HUES64 (cell line): ENCODE results near the gene PTPRM.

ENCODE experiments used
- H3K27ac ChIP-seq: 2 replicates; pipeline ENCODE4 v1.7.0; 2013; ENCODE audit warnings: low read depth, low read length, inconsistent platforms
- H3K27me3 ChIP-seq: 2 replicates; pipeline ENCODE4 v1.6.1; 2013; ENCODE audit warnings: mild to moderate bottlenecking, low read length; ENCODE audit not compliant: insufficient read depth
- H3K36me3 ChIP-seq: 2 replicates; pipeline ENCODE4 v1.6.1; 2013; ENCODE audit warnings: mild to moderate bottlenecking, low read length; ENCODE audit not compliant: insufficient read depth
- H3K4me1 ChIP-seq: 2 replicates; pipeline ENCODE4 v1.6.1; 2013; ENCODE audit warnings: mild to moderate bottlenecking, low read length, moderate library complexity; ENCODE audit not compliant: insufficient read depth
- H3K4me3 ChIP-seq: 2 replicates; pipeline ENCODE4 v1.5.1; 2013; ENCODE audit warnings: mild to moderate bottlenecking, low read length, moderate library complexity
- H3K9ac ChIP-seq: 2 replicates; pipeline ENCODE4 v1.6.1; 2013; ENCODE audit warnings: mild to moderate bottlenecking, low read depth, low read length
- H3K9me3 ChIP-seq: 2 replicates; pipeline ENCODE4 v1.6.1; 2013; ENCODE audit warnings: low read depth, low read length; ENCODE audit not compliant: insufficient read depth
- WGBS: fragments of 150-250, 120-280 bp; methylation state at CpG from one replicate; pipeline ENCODE4 v1.1.7; 2013; ENCODE audit warnings: missing lambda C conversion rate; 5-methylcytosine and 5-hydroxymethylcytosine counted together

PTPRM gene

GRCh38 chr18:8303151-8303755 lies 736.1 kb downstream of the PTPRM start:
- Histone ChIP-seq H3K27ac (no peak overlapping the region), H3K9ac (no peak overlapping the region), H3K9me3 (peaks cover 5% of the 10 kb centered on the region; the same call in 1 of the 2 replicates), H3K4me1 (no peaks in the 10 kb centered on the region), H3K27me3 (no peaks in the 10 kb centered on the region), H3K4me3 (no peak overlapping the region), H3K36me3 (no peaks in the 10 kb centered on the region)
- 94% methylated on average over 7 of the region's 7 CpGs for WGBS

GRCh38 chr18:8307960-8308359 lies 740.8 kb downstream of the PTPRM start:
- no peak overlapping the region for H3K27ac ChIP-seq
- H3K36me3 ChIP-seq: no peaks in the 10 kb centered on the region
- peaks cover 6% of the 10 kb centered on the region; the same call in 1 of the 2 replicates for H3K9me3 ChIP-seq
- no peaks in the 10 kb centered on the region for H3K27me3 ChIP-seq
- H3K4me1 ChIP-seq: peaks cover 7% of the 10 kb centered on the region
- no peak overlapping the region for H3K4me3 ChIP-seq
- H3K9ac ChIP-seq: no peak overlapping the region

- Histone ChIP-seq H3K27me3 (no peaks in the 10 kb centered on the region), H3K4me1 (peaks cover 10% of the 10 kb centered on the region), H3K36me3 (no peaks in the 10 kb centered on the region), H3K9me3 (peaks cover 3% of the 10 kb centered on the region; the same call in 1 of the 2 replicates), H3K4me3 (no peak overlapping the region), H3K27ac (peak overlapping the region; percentile 13; the same call in 1 of the 2 replicates), H3K9ac (no peak overlapping the region)
- no CpG with 5 or more reads among the region's 2 CpGs for WGBS
These were observed 745.9 kb downstream of the PTPRM start for GRCh38 chr18:8313043-8313442.

- 88% methylated on average over 2 of the region's 2 CpGs for WGBS
- Histone ChIP-seq H3K4me3 (no peak overlapping the region), H3K9me3 (no peaks in the 10 kb centered on the region), H3K27ac (no peak overlapping the region), H3K27me3 (no peaks in the 10 kb centered on the region), H3K9ac (no peak overlapping the region), H3K4me1 (peaks cover 10% of the 10 kb centered on the region), H3K36me3 (no peaks in the 10 kb centered on the region)
These were observed 747.0 kb downstream of the PTPRM start for GRCh38 chr18:8314124-8314523.

- WGBS: 91% methylated on average over 6 of the region's 6 CpGs
- Histone ChIP-seq H3K27me3 (no peaks in the 10 kb centered on the region), H3K4me1 (no peaks in the 10 kb centered on the region)
These were observed 752.8 kb downstream of the PTPRM start for GRCh38 chr18:8319798-8320489.

GRCh38 chr18:8322486-8322885 lies 755.4 kb downstream of the PTPRM start:
- Histone ChIP-seq H3K4me1 (no peaks in the 10 kb centered on the region), H3K27ac (no peak overlapping the region), H3K9ac (no peak overlapping the region), H3K36me3 (no peaks in the 10 kb centered on the region), H3K4me3 (no peak overlapping the region), H3K27me3 (no peaks in the 10 kb centered on the region), H3K9me3 (no peaks in the 10 kb centered on the region; the same call in 1 of the 2 replicates)
- WGBS: 90% methylated on average over 2 of the region's 2 CpGs

More at GRCh38 chr18:8319798-8320489, 752.8 kb downstream of the PTPRM start:
- no peaks in the 10 kb centered on the region for H3K36me3 ChIP-seq
- no peak overlapping the region for H3K4me3 ChIP-seq
- H3K9me3 ChIP-seq: no peaks in the 10 kb centered on the region
- H3K27ac ChIP-seq: no peak overlapping the region
- no peak overlapping the region for H3K9ac ChIP-seq

GRCh38 chr18:8324343-8325065 lies 757.4 kb downstream of the PTPRM start:
- H3K36me3 ChIP-seq: no peaks in the 10 kb centered on the region
- no peaks in the 10 kb centered on the region; the same call in 1 of the 2 replicates for H3K9me3 ChIP-seq
- H3K4me3 ChIP-seq: no peak overlapping the region
- no peaks in the 10 kb centered on the region for H3K4me1 ChIP-seq
- no peak overlapping the region for H3K27ac ChIP-seq
- H3K9ac ChIP-seq: no peak overlapping the region
- H3K27me3 ChIP-seq: no peaks in the 10 kb centered on the region
- 94% methylated on average over 2 of the region's 3 CpGs for WGBS

GRCh38 chr18:8326763-8327394 lies 759.8 kb downstream of the PTPRM start:
- H3K36me3 ChIP-seq: no peaks in the 10 kb centered on the region
- no peaks in the 10 kb centered on the region for H3K27me3 ChIP-seq
- H3K9ac ChIP-seq: no peak overlapping the region
- H3K27ac ChIP-seq: no peak overlapping the region
- 93% methylated on average over 1 of the region's 1 CpG for WGBS
- no peaks in the 10 kb centered on the region for H3K4me1 ChIP-seq
- H3K9me3 ChIP-seq: no peaks in the 10 kb centered on the region; the same call in 1 of the 2 replicates
- H3K4me3 ChIP-seq: no peak overlapping the region

- Histone ChIP-seq H3K27me3 (no peaks in the 10 kb centered on the region), H3K4me3 (no peak overlapping the region), H3K9me3 (no peaks in the 10 kb centered on the region; the same call in 1 of the 2 replicates), H3K4me1 (no peaks in the 10 kb centered on the region), H3K27ac (no peak overlapping the region), H3K36me3 (no peaks in the 10 kb centered on the region), H3K9ac (no peak overlapping the region)
- 93% methylated on average over 2 of the region's 2 CpGs for WGBS
These were observed 761.0 kb downstream of the PTPRM start for GRCh38 chr18:8328126-8328525.

GRCh38 chr18:8329186-8329771 lies 762.2 kb downstream of the PTPRM start:
- WGBS: 90% methylated on average over 5 of the region's 5 CpGs
- Histone ChIP-seq H3K27me3 (no peaks in the 10 kb centered on the region), H3K27ac (no peak overlapping the region), H3K4me3 (no peak overlapping the region), H3K4me1 (no peaks in the 10 kb centered on the region), H3K9ac (no peak overlapping the region), H3K9me3 (no peaks in the 10 kb centered on the region; the same call in 1 of the 2 replicates), H3K36me3 (no peaks in the 10 kb centered on the region)
